Measurements from ENCODE around the gene SYDE2.
"Not testable (repeated sequence)": the region's sequence is repeated elsewhere in the genome, so short reads cannot be mapped to it uniquely, and the experiment has no call there.

SYDE2 gene

GRCh38 chr1:85200463-85201339 is at the start of gene SYDE2:
Gene SYDE2, minus strand, starts transcription at chr1:85201016. Its CDS starts 20 bp downstream, at chr1:85200996.
- peak; percentile 51 for DNase-seq (ENCODE audit: low read depth)

- DNase-seq (ENCODE audit: low read depth): not testable (repeated sequence)
These were observed 48.2 kb upstream of the SYDE2 start for GRCh38 chr1:85249042-85249441.

- DNase-seq (ENCODE audit: low read depth): no peak
These were observed 45.1 kb upstream of the SYDE2 start for GRCh38 chr1:85245891-85246290.

- no peak for DNase-seq (ENCODE audit: low read depth)
These were observed 44.6 kb upstream of the SYDE2 start for GRCh38 chr1:85245456-85245855.

GRCh38 chr1:85244271-85245061 is 43.6 kb upstream of the SYDE2 start:
- DNase-seq (ENCODE audit: low read depth): no peak

- no peak for DNase-seq (ENCODE audit: low read depth)
These were observed 42.6 kb upstream of the SYDE2 start for GRCh38 chr1:85243372-85243771.

GRCh38 chr1:85240643-85241042 is 39.8 kb upstream of the SYDE2 start:
- no peak for DNase-seq (ENCODE audit: low read depth)

GRCh38 chr1:85240174-85240601 is 39.4 kb upstream of the SYDE2 start:
- DNase-seq (ENCODE audit: low read depth): peak; percentile 48

- no peak for DNase-seq (ENCODE audit: low read depth)
These were observed 36.8 kb upstream of the SYDE2 start for GRCh38 chr1:85237613-85238012.

GRCh38 chr1:85230305-85230977 is 29.6 kb upstream of the SYDE2 start:
- no peak for DNase-seq (ENCODE audit: low read depth)

- no peak for DNase-seq (ENCODE audit: low read depth)
These were observed 28.8 kb upstream of the SYDE2 start for GRCh38 chr1:85229574-85230097.

- DNase-seq (ENCODE audit: low read depth): no peak
These were observed 28.2 kb upstream of the SYDE2 start for GRCh38 chr1:85228972-85229371.

GRCh38 chr1:85225624-85226380 is 25.0 kb upstream of the SYDE2 start:
- no peak for DNase-seq (ENCODE audit: low read depth)

GRCh38 chr1:85224734-85225623 is 24.2 kb upstream of the SYDE2 start:
- DNase-seq (ENCODE audit: low read depth): no peak

- no peak for DNase-seq (ENCODE audit: low read depth)
These were observed 23.5 kb upstream of the SYDE2 start for GRCh38 chr1:85224295-85224694.

- DNase-seq (ENCODE audit: low read depth): no peak
These were observed 22.5 kb upstream of the SYDE2 start for GRCh38 chr1:85223334-85223733.

- no peak for DNase-seq (ENCODE audit: low read depth)
These were observed 20.0 kb upstream of the SYDE2 start for GRCh38 chr1:85220756-85221201.

GRCh38 chr1:85219853-85220610 is 19.2 kb upstream of the SYDE2 start:
- DNase-seq (ENCODE audit: low read depth): no peak

GRCh38 chr1:85216697-85217096 is 15.9 kb upstream of the SYDE2 start:
- DNase-seq (ENCODE audit: low read depth): no peak

- no peak for DNase-seq (ENCODE audit: low read depth)
These were observed 13.8 kb upstream of the SYDE2 start for GRCh38 chr1:85214654-85215053.
